ENCODE results near the gene PCCA.
"Not testable (repeated sequence)": the region's sequence is repeated elsewhere in the genome, so short reads cannot be mapped to it uniquely, and the experiment has no call there.

The PCCA gene, protein sequence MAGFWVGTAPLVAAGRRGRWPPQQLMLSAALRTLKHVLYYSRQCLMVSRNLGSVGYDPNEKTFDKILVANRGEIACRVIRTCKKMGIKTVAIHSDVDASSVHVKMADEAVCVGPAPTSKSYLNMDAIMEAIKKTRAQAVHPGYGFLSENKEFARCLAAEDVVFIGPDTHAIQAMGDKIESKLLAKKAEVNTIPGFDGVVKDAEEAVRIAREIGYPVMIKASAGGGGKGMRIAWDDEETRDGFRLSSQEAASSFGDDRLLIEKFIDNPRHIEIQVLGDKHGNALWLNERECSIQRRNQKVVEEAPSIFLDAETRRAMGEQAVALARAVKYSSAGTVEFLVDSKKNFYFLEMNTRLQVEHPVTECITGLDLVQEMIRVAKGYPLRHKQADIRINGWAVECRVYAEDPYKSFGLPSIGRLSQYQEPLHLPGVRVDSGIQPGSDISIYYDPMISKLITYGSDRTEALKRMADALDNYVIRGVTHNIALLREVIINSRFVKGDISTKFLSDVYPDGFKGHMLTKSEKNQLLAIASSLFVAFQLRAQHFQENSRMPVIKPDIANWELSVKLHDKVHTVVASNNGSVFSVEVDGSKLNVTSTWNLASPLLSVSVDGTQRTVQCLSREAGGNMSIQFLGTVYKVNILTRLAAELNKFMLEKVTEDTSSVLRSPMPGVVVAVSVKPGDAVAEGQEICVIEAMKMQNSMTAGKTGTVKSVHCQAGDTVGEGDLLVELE

DNA sequence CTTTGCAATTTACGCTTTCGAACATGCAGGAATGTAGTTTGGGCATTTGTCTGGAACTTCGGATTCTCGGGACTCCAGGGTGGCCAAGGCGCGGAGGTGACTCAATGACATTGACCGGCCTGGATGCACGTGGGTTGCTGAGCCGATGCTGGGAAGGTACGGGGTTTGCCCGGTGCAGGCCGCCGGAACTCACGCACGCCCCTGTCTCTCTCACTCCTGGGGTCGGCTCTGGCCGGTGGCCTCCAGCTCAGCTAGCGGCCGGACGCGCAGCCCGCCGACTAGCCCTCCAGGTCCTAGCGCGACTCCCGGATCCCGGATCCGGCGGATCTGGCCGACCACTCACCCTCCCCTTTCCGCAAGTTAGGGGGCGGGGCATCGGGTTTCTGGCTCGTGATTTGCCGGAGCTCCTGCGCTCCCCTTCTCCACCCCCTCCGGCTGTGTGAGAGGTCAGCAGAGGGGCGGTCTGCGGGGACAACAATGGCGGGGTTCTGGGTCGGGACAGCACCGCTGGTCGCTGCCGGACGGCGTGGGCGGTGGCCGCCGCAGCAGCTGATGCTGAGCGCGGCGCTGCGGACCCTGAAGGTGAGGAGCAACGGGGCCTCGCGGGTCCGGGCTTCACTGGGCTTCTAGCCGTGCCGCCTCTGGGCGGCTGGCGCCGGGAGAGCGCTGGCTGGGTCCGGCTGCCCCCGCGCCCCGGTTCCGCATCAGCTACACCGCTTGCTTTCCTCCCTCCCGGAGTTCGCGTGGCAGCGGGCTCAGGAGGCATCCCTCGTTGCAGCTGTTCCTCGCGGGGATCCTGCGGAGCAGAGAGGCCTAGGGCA is at the start of gene PCCA:
TSS of gene PCCA (plus strand) at position 450 of the 821 bp plus-strand sequence. CDS start at position 478, 28 bp downstream.
- DNase-seq, result peak; percentile 39 to 56 (median 52)

DNA sequence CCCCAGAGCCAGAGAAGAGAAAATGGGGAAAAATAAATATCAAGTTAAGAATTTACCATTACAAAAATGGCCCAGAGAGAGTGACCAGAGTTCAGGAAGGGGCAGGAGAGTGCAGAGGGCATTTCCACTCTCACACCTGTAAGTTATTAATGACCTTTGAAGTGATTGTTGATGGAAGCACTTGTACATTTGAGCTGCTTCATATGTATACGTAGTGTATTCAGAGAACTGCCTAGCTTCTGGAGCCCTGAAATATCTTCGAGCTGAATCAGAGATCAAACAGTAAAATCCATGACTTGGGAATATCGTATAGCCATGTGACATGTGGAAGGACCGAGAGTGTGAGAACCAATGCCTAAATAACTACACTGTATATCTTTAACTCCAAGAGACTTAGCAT is 49.2 kb upstream of the PCCA start:
- DNase-seq, result no peak

DNA sequence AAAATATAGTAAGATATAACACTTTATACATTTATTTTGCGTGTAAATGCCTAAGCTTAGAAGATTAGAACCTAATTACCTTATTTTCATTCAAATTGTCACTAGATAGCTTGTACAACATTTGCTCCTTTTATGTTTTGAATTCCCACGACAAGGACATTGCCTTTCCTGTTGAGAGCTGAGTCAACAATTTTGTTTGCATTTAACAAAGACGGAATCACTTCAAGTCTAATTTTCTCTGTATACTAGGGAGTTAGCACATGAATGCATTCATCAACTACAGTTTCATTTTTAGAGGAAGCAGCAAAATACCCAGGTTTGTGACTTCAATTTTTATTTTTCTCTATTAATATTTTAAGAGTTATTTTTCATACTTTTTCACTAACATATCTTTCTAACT is 48.7 kb upstream of the PCCA start:
- no peak for DNase-seq

DNA sequence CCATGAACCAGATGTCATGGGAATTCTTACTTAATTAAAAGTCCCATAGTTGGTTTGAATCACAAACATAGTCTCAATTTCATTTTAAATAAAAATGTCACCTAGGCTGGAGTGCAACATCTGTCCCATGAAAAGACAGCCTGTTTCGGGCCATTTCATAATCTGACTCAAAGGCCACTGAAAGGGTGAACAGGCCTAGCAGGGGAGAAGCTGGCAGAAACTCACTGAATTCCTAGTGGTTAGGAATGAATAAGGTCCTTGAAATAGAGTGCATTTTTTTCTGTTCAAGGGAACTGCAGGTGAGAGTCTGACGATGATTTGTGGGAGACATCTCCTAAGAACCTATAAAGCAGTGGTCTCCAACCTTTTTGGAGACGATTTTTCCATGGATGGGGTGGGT is 44.0 kb upstream of the PCCA start:
- DNase-seq, result no peak

DNA sequence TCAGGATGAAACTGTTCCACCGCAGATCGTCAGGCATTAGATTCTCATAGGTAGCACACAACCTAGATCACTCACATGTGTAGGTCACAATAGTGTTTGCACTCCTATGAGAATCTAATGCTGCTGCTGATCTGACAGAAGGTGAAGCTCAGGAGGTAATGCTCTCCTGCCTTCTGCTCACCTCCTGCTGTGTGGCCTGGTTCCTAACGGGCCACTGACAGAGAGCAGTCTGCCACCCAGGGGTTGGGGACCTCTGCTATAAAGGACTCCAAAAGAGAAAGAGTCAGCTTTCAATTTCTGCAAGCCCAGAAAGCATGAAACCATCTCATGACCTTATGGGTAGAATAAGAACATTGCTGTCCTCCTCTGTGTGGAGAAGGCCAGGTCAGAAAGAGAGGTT is 43.5 kb upstream of the PCCA start:
- no peak for DNase-seq

DNA sequence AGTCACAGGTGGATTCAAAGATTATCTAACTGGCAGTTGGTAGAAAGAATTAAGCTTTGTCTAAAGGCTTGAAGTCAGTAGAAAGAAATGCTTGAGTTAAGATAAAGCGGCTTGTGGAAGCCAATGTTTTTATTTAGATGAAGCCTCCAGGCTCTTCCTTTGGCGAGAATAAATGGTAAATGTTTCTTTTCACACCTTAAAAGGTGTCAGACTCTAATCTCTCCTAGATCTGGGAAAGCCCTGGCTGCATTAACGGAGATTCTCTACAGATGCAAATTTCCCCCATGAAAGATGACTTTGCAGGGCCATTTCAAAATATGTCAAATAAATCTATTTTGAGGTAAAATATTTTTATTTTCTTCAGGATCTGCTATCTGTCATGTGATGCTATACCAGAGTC is 37.8 kb upstream of the PCCA start:
- DNase-seq, result no peak

DNA sequence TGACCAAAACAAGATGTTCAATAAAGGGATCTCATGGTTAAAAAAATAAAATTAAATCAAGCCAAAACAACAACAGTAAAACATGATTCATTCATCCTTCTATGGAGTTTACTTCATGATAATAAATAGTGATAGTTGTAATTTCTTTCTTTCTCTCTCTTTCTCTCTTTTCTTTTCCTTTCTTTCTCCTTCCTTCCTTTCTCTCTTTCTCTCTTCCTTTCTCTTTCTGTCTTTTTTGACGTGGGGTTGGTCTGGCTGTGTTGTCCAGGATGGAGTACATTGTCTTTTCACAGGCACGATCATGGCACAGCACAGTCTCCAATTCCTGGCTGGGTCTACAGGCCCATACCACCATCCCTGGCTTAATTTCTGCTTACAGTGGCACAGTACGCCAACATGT is 29.1 kb upstream of the PCCA start:
- no peak for DNase-seq

DNA sequence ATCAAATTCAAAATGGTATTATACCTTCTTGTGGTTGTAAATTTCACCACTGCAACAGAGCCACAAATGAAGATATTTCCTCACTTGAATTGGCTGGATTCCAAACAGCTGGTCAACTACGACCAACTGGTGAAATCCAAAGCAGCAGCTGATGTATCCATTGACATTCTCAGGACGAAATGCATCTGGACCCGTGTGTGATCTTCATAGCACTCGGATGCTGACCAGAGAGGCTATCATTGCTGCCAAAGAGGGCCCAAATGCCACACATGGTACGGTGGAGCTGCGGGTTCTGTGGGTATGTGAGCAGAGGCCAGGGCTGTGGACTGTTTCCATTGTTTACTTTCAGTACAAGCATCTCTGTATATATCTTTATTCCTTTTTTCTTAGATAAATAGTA is 25.6 kb upstream of the PCCA start:
- DNase-seq, result no peak

DNA sequence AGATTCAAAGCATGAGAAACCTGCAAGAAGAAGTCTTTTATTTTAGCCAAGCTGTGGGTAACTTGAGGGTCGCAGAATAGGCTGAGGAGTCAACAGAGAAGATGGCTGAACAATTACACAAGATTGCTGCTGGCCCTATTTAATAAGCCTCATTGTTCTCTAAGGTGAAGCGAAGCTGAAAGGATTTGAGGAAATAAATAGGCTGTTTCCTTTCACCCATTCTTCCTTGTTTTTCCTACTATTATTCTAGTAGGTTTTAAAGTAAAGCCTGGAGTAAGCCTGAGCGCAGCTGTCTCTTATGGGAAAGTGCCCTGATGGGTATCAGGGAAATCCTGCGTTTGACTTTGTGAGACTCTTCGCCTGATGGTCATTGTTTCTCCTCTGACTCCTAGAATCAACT is 25.0 kb upstream of the PCCA start:
- DNase-seq, result no peak

DNA sequence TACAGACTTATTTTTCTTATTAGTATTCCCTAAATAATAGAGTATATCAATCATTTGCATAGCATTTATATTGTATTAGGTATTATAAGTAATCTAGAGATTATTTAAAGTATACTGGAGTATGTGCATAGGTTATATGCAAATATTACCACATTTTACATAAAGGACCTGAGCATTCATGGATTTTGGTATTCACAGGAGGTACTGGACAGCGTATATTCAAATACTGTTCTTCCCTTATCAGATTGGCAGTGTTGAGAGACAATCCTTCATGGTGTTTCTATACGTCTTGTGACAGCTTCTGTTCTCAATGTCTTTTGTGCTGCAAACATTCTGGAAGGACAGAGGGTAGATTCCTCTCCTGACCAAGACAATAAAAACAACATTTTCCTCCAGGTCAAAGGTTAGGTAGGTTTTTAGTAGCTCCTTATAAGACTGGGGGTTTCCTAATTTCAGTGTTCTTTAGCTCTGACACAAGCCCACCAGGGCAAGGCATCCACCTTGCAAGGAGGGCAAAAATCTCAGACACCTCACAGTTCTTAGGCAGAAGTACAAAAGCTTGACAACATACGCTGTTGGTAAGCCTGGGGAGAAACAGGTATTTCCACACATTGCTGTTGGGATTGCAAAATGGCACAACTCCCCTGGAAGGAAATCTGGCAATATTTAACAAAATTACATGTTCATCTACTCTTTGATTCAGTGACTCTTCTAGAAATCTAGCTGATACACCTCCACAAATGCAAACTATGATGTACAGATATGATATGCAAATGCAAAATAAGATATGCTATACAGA is 20.6 kb upstream of the PCCA start:
- no peak for DNase-seq

DNA sequence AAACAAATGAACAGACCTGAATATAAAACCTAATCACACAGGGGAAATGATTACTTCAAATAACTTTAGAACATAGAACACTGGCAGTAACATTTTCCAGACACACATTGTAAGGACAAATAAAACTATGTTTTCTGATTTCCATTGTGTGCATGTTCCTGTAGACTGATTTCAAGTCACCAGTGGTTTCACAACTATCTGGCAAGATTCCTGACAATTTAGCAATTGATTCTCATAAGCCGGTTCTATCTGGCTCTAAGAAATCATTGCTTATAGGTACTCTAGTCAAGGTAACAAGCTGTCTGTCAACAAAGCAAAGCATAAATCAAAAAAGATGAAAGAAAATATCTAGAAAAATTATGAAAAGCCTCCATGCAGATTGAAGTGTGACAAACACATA is 19.6 kb upstream of the PCCA start:
- no peak for DNase-seq

DNA sequence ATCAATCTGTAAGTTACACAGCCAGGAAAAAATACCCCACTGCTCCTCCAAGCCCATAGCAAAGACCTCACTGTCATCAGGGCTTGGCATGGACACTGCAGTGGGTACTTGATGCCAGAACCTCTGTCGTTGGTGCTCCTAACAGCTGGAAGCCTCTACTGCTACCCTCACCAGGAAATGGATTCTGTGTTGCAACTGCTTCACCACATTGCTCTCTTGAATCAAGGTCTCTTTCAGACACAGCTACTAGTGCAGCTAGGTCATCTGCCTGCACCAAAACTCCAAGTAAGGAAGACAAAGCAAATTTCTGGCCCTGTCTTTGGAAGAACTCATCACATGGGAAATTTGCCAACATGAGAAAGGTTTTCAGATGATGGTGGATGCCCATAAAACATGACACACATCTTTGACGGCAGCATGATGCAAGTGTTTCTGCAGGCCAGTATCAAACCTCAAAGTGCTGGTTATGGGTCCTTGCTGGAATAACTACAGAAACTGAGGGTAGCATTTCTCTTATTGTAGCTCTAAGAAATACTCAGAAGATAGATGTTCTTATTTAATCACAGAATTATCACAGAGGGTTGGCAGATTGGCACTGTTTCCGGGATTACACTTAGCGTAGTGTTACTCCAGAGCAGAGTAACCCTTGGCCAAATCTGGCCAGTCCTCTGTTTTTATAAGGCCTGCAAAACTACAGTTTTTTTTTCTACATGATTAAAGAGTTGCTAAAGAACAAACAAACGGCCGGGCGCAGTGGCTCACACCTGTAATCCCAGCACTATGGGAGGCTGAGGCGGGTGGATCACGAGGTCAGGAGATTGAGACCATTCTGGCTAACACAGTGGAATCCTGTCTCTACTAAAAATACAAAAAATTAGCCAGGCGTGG is 12.9 kb upstream of the PCCA start:
- no peak for DNase-seq

DNA sequence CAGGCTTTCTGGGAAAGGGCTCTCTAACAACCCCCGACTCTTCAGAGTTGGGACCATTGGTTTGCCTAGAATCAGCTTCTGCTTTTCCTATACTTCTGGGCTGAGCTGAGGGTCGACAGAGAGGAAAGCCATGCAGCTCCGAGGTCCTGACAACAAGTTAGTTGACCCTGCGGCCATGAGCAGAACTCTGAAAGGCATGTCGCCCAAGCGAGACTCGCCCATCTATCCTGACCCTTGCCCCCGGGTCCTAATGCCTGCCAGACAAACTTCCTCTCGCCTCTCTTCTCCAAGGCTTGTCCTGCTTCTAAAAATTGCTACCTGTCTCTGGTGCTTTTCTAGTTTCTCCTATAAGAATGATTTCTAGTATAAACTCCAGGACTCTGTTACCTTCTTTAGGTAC is 9.9 kb upstream of the PCCA start:
- DNase-seq, result not testable (repeated sequence)

DNA sequence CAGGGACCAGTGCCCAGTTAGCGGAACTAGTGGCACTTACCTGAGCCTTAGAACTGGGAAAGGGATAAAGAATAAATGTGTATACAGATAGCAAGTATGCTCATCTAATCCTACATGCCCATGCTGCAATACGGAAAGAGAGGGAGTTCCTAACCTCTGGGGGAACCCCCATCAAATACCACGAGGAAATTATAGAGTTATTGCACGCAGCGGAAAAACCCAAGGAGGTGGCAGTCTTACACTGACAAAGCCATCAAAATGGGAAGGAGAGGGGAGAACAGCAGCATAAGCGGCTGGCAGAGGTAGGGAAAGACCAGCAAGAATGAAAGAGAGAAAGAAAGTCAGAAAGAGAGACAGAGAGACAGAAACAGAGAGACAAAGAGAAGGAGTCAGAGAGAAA is 5.5 kb upstream of the PCCA start:
- DNase-seq, result not testable (repeated sequence)

DNA sequence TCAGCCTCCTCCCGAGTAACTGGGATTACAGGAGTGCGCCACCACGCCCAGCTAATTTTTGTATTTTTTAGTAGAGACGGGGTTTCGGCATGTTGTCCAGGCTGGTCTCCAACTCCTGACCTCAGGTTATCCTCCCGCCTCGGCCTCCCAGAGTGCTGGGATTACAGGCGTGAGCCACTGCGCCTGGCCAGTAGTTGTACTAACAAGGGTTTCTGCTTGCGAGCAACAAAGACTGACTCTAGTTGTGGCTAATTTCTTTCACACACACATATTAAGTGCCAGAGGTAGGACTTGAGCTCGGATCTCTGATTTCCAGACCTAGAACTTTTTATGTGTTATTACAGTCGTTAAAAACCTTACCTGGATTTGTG is 635 bp upstream of the PCCA start:
- DNase-seq, result no peak

DNA sequence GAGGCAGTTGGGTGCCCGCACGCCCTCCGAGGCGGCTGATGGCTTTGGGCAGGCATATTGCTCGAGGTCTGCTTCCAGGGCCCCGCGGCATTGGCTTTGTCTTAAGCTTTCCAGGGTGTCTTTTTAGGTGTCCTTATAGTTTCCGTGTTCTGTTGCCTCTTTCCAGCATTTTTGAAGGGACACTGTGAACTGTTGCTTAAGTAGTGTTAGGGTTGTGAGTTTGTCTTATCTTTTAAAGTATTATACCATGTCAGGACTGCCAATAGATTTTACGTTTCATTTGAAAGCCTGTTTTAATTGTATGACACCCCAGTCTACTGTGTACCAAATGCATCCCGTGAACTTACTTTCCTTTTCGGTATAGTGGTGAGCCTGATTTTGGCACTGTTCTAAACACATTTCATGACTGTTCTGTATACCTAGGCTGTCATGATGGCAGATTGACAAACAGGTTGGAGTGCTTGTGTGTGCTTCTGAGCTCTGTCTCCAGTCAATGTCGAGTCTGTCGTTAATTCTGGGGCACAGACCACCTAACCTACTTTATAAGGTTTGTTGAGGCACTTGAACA is 656 bp downstream of the PCCA start:
- no peak for DNase-seq

DNA sequence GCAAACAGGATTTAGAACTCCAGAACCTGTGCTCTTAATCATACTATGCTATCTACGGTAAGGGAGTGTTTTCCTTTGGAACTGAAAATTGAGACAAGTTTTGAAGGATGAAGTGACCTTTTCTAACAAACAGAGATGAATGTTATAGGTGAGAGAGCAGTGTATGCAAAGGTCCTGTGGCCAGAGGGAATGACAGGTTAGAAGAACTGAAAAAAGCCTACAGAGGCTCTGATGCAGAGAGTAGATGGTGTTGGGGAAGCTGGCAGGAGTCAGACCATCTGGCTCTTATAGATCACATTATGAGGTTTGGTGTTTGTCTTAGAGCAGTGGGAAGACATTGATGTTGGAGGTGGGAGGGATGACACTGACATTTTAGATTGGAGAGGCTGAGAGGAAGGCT is 2.0 kb downstream of the PCCA start:
- DNase-seq, result no peak

DNA sequence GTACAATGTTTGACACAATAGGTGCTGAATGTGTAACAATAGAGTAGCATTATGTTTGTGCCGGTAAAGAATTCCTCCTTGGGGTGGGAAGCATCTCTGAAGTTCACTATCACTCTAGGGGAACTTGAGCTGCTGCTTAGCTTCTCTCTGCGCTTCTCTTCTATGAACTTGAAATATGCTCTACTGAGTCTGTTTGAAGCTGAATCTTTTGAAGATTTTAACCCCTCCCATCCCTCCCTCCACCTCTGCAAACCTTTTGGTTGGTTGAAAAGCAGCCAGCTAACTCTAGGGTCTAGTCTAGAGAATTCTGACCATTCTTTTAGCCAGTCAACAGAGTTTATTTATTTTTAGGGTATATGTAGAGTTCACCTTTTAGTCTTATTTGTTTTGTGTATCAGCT is 2.5 kb downstream of the PCCA start:
- DNase-seq, result no peak

DNA sequence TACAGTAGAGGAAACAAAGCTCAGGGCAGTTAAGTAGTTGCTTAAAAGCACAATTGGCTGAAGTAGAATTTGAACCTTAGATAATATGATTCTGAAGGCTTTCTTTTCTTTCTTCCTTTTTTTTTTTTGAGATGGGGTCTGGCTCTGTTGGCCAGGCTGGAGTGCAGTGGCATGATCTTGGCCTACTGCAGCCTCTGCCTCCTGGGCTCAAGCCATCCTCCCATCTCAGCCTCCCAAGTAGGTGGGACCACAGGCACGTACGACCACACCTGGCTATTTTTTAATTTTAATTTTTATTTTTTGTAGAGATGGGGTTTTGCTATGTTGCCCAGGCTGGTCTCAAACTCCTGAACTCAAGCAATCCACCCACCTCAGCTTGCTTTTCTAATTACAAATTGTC is 3.4 kb downstream of the PCCA start:
- not testable (repeated sequence) for DNase-seq

DNA sequence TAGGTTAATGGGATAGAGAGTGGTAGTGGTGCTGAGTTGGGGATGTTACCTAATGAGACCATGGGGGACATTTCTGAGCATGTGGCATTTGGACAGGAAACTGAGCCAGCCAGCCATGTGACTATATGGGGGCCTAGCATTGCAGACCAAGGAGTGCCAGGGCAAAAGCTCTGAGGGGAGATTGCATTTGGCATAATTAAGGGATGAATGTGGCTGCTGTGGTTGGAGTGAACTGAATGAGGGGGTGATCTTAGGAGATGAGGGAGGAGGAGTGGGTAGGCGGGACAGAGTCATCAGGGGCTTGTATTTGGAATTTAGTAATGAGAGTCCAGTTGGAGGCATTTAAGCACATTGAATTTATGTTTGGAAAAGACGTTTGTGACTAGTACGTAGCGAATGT is 6.6 kb downstream of the PCCA start:
- no peak for DNase-seq

DNA sequence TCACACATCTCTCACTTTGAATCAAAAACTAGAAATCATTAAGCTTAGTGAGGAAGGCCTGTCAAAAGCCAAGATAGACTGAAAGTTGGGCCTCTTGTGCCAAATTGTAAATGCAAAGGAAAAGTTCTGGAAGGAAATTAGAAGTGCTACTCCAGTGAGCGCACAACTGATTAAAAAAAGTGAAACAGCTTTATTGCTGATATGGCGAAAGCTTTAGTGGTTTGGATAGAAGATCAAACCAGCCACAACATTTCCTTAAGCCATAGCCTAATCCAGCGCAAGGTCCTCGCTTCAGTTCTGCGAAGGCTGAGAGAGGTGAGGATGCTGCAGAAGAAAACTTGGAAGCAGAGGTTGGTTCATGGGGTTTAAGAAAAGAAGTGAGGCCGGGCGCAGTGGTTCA is 7.6 kb downstream of the PCCA start:
- DNase-seq, result no peak

All from activated CD4-positive, CD25-positive, alpha-beta regulatory T cell (primary cell).